ENCODE measurements around the gene SEMA6A. TPM values are rescaled to one million over a fixed set of nuclear protein-coding genes. Genes with fewer than 3 reads are reported as not detected.
A peak's percentile ranks its signal among the peaks of the same experiment; 100 is the strongest.

Gene SEMA6A
- total RNA-seq, 1 donor from 2014 or later = 7.9 TPM

DNA sequence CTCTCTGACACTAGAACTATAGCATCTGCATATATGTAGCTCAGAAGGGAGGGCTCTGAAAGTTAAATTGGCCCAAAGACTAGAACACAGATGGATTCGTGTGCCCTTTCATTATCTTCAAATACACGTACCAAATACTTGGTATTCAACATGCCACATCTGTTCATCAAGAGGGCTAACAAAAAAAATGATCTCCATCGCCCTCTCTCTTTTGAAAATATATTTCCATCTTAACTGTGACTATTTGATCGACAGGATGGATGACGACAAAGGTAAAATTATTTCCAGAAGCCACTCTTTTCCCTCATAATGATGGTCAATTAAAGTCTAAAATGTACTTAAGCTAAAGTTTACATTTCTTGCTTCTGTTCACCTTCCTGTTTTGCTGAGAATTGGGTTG lies 77.0 kb downstream of the SEMA6A start:
- no peak for DNase-seq (ENCODE audit: low spot score)

DNA sequence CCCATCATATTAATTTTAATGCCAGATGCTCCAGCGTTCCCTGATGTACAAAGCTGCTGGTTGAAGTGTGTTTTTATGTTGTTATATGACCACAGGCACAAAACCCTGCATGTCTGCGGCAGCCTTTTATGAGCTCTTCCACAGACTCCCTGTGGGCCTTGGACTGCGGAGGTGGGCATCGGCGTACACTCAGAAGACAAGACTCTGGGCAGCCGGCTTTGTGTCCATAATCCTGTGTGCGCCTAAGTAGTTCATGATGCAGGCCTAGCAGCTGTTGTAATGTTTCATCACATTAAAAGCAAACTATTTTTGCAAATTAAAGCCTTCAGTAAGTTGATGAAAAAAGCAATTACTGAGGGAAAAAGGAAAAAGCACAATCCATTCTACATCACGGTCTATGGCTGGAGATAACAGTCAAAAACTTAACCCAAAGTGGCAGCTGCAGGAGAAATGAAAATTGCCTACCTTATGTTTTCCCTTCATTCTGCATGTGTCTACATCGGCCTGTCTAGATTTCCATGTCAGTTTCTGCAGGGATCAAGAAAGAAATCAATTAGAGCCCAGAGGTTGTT lies 78.8 kb downstream of the SEMA6A start:
- DNase-seq (ENCODE audit: low spot score) = no peak
- no peak for ATAC-seq

More for the DNA sequence above, 77.0 kb downstream of the SEMA6A start:
- no peak for ATAC-seq

DNA sequence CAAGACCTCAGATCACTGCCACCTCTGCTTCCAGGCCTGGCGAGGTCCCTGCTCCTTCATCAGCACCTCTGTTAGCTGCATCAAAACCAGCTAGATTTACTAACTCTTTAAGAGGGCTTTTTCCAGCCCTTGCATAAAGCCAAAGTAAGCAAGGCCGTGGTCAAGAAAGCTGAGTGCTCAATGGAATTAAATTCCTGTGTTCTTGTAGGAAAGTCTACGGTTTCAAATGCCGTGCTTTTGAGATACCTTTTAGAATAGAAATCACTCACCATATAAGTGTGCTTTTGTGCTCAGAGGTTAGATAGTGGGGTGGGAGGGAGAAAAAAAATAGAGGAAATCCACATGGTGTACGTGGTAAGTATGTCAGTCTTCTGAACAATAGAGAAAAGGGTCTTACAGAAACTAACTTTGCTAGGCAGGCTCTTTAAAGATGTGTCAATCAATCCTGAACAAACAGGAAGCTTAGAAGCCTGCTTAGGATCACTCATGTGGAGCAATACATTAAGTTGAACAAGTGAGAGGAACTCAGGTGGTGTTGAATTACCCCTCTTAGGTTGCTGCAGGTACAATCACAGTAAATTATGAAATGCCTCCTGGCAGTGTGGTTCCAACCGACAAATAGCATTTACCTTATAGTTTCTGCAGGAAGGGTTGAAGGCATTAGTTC lies 79.7 kb downstream of the SEMA6A start:
- DNase-seq (ENCODE audit: low spot score) (no peak), ATAC-seq (no peak)

DNA sequence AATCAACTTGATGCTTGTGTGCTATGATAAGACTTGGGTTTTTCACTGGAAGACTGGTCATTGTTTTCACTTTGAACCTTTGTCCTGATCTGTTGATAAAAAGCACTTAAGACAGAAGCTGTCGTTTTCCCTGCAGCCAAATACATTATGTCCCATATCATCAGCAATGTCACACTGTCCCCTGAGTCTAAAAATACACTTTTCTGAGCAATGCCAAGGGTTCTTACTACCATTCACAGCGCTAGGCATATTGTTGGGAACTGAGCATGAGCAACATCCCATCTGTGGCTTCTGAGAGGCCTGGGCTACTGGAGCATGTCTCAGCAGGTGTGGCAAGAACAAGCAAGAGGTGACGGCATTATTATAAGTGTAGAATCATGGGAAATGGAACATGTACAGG lies 81.8 kb downstream of the SEMA6A start:
- no peak for DNase-seq (ENCODE audit: low spot score)
- ATAC-seq = no peak

DNA sequence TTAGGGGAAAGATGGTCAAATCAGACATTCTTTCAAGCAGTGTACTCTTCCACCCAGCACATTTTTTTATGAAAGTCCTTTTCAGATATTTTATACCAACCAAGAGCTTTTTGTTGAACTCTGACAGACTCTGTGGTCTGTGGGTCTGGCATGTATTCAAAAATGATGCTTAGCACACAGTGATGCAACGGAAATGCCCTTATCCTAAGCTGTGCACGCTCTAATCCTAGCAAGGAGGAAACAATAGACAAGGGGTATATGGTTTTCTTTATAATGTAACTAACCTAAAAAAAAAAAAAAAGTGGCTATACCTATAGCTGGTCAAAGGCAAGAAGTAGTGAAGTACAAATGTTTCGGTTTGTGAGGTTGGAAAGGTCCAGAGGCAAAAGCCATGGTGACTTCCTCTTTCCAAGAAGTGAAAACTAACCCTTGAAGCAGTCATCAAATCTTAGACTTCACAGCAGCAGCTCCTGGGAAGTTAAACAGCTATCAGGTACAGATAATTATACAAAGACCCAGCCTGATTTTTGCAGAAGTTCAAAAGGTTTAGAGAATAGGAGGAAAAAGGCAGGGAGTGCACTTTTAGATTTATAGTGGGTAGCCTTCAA lies 82.5 kb downstream of the SEMA6A start:
- DNase-seq (ENCODE audit: low spot score) (no peak), ATAC-seq (peak; percentile 44)

DNA sequence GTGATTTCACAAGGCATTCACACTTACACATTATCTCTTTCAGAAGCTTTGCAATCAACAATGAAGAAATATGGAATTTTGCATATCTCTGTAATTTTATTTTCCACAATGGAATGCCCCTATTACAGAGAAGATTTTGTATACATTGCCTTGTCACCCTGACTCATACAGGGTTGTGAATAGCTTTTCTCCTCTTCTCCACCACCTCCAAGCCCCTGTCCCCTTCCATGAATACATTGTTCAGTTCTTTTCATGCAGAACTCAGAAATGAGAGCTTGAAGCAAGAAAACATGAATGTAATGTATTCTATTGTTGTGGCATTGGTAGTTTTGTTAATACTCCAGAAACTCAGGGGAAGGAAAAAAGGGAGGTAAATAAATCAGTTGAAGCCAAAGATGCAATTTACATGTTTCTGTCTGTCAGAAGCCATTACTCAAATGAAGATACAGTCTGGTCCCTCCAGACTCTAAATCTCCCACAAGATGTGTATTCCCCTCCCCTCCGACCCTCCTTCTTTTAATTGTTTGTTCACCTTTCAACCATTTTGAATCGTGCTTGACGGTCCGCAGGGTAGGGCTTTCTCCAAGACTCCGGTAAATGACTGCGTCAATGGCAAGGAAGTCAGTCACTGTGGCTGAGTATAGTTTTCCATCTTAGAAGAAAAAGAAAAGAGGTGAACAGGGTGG lies 86.1 kb downstream of the SEMA6A start:
- DNase-seq (ENCODE audit: low spot score) (no peak), ATAC-seq (no peak)

DNA sequence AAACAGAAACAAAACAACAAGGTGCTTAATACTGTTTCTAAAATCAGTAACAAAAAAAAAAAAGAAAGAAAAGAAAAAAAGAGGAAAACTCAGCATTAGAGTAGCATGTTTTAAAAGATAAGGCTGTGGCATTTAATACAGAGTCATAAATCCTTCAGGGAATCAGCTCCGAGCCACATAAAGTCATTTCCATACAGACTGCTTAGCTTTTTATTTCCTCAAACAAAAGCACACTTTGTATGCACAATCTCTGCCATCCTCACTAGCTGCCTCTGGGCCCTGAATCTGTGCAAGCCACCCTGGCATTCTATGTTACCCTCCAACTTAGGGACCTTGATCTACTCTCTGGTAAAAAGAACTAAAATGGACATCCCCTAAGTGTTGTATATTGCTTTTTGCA lies 87.6 kb downstream of the SEMA6A start:
- ATAC-seq (no peak), DNase-seq (ENCODE audit: low spot score) (no peak)

DNA sequence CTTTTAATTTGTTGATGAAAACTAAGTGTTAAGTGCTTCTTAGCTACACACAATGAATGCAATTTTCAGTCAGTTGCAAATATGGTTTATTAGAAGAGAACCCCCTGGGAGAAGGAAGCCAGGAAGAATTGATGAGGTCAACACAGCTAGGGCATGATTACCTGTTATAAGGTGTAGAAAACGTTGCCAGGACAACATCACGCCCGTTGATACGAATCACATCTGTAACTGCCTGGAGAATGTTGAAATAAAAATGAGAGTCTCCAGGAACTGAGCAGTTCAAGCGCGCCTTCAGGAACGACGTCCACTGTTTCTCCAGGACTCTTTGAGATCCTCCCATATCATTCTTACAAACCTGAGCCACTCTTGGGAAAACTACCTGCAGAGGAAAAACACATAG lies 88.0 kb downstream of the SEMA6A start:
- DNase-seq (ENCODE audit: low spot score) = no peak
- no peak for ATAC-seq

DNA sequence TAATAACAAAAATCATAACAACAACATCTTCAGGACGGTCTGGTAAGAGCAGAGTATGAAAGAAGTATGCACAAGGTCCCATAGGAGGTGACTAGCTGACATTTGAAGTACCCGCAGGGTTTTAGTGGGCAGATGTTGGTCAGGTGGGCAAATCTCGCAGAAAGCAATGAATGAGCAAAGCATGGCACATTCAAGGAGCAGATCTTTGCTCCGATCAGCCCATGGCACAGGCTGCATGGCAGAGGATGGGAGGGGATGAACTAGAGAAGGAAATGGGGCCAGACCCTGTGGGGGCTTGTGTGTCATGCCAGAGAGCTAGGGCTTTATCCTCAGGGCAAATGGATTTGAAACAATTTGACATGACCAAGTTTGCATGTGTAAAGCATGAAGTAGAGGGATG lies 90.0 kb downstream of the SEMA6A start:
- DNase-seq (ENCODE audit: low spot score) = no peak

DNA sequence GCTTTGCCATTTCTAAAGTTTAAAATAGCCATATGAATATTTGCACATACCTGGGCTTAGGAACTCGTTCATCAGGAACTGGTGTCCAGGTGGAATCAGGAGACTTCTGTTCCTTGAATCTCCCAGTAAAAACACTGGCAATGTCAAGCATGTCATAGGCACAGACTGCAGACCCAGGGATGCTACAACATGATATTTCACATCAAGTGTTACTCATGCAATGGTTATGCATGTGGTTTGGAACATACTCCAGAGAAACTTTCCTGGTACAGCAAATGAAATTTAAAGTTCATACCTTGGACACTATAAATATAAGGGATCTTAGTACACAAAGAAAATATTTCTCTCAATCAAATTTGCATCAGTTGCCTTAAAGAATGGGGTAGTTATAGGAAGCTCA lies 92.2 kb downstream of the SEMA6A start:
- DNase-seq (ENCODE audit: low spot score) = no peak
- no peak for ATAC-seq

More for the DNA sequence above, 90.0 kb downstream of the SEMA6A start:
- ATAC-seq = no peak

DNA sequence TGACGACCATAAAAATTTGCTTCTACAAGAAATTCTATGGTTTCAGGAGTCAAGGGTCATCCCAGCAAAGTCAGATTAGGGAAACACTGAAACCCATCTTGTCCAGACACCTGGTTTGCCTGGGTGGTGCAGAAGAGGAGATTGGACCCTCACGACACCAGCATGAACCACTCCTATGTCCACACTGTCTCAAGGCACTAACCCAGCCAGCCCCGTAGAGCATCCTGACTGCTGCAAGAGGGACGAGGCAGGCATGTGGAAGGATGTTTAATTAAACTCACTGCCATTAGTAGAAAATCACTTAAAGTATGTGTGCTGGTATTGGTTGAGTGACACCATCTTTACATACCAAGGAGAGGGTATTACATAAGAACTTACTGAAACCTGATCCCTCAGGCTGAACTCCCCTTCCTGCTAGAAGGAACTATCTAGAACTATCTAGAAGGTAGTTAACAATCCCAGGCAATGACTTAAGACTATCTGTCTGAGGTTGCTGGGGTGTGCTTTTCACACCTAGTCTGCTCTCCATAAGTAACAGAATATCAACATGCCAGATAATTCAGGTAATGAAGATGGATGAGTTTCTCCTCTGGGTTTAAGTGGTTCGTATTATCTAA lies 93.6 kb downstream of the SEMA6A start:
- no peak for DNase-seq (ENCODE audit: low spot score)
- ATAC-seq = no peak

DNA sequence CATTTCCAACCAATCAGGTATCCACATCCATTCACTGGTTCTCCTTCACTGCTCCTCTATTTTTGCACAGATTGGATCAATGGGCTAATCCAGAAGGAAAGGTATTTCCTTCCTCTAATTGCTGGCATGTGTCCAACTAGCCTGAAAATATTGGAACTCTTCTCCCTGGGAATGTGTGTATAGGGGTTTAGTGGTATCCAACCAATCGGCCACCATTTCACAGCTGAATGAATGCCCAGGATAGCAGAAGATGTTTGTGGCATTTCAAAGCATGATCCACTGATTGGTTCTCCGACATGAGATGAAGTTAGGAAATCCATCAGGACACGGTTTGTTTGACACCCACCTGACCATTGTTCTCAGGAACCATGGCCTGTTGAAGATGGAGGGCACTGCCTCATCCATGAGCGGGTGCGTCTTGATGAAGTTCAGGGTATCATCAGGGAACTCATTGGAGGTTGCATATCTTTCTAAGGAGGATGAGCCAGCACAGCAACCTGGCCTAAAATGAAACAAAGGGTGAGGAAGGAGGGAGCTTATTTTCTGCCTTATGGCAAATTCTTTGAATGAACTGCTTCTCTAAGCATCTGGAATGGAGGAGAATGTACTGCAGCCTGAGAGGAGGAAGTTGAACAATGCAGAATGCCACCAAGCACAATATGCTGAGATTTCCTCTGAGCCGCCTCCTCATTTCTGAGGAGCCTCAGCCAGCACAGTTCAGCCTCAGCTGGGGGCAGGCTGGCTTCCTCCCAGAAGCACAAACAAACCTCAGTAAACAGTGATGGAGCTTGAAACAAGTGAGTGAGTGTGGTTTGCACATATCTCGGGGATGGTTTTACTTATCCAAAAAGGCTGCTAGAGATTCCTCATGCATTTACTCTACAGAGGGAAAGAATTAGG lies 94.6 kb downstream of the SEMA6A start:
- DNase-seq (ENCODE audit: low spot score) = no peak
- ATAC-seq = peak; percentile 63

DNA sequence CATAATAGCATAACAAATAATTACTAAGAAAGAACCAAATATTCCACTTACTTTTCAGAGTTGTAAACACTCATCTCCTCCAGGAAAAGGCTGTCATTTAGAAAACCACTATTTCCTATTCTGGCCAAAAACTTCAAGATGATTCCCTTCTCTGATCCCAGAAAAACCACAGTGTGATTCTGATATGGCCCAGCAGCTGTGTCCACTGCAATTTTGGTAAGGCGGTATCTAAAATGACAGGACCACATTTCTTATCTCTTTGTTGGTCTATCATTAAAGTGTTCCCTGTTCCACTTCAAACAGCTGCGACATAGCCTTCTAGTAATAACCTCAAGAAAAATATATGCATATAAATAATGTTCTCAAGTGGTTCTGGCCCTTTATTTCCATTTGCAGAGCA lies 96.1 kb downstream of the SEMA6A start:
- DNase-seq (ENCODE audit: low spot score) (no peak), ATAC-seq (no peak)

DNA sequence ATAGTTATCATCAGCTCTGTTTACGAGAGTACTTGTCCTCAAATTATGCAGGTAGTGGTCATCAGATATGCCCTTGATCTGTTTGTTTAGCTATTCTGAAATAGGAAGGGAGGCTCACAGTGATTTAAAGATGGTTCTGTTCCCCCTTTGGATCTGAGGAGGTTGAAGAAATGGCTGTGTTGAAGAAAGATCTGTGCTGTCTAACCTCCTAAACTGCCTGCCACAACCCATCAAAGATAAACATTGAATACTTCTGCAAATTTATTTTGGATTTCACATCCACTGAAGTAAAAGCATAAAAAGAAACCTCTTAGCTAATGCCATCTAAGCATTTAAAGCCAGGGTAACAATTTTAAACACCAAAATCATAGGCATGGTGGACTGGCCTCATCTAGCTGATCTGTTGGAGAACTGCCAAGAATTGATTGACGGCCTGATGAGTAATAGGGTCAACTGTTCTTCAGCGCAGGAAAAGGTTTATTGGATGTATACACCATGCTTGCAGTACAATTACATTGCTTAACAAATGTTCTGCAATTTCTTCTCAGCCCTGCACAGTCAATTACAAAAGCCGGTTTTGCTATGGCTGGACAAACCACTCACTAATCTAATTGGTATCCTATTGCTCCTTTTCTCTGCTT lies 97.6 kb downstream of the SEMA6A start:
- DNase-seq (ENCODE audit: low spot score) = no peak
- ATAC-seq = no peak

DNA sequence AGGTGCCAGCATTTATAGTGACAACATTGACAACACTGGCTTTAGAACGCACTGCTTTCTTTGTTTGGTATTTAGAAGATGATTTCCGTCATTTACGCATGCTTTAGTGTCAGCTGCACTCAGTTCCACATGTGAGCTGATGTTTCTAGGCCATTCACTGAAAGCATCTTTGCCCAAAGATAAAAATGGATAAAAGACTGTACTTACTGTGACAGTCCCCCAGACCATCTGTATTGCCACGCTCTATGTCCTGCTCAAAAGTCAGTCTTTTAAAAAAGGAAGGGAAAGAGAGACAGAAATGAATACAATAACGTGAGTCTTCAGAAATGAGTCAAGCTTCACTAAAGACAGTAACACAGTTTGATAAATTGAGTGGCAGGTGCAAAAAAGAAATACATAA lies 99.3 kb downstream of the SEMA6A start:
- no peak for DNase-seq (ENCODE audit: low spot score)
- ATAC-seq = no peak

DNA sequence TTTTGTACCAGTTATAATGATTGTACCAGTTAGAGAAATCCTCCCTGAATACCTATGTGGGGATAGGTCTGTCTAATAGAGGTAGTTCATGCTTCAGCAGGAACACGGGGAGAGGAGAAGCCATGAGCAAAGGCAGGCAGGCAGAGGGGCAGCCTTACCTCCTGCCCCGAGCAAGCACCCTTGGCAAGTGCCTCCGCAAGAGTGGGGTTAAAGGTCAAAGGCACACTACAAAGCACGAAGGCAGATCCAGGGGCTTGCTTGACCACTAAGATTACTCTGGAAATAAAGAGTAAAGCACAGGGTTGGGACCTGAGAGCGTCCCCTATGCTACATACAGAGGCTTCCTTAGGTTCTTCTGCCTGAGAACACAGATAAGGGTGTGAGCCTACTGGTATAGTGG lies 100.9 kb downstream of the SEMA6A start:
- DNase-seq (ENCODE audit: low spot score) (no peak), ATAC-seq (no peak)

DNA sequence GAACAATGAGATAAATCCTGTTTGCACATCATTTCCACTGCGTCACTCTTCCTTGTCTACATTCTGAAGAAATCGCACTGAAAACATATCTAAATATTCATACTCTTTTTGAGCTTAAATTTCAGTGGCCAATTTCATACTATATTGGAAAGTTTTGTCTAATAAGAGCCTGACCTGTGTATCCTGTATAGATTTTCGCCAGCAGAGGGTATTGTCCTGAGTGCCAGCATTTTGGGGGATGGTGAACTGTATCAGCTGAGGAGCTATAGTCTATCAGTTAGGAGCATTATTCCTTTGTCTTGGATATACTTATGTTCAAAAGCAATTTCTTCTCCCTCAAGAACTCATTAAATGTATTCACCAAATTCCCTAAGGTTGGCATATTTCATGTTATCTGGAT lies 102.3 kb downstream of the SEMA6A start:
- ATAC-seq (no peak), DNase-seq (ENCODE audit: low spot score) (no peak)

DNA sequence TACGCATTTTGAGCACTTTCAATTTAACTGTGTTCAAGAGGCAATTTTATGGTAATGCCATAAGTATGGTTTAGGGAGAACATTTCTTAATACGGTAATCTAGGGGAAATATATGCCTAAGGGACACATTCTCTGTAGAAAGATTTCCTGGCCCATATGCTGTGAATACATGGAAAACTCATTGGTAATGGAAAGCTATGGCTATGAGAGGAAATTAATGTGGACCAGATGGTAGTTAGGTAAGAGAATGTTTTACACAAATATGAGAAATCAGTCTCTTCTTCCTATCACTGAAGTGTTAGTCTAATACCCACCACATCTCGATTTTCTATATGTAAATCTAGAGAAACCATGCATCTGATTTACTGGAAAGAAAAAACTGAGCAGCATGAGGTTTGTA lies 105.0 kb downstream of the SEMA6A start:
- no peak for ATAC-seq
- no peak for DNase-seq (ENCODE audit: low spot score)

DNA sequence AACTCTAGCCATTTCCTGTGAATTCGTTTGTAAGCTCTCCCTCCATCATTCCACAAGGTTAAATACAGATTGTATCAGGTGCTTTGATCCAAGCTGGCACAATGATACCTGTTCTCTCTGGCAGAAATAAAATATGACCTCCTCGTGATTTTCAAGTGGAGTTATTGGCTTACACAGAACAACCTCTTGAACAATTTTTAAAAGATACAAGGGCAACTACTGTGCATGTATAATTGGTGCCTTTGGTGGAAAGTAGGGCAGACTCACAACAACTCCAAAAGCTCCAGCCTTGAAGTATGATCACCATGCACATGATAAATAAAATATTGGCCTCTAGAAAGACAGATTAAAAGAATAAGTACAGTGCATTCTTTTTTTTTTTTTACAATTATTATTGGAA lies 106.0 kb downstream of the SEMA6A start:
- no peak for DNase-seq (ENCODE audit: low spot score)
- no peak for ATAC-seq

DNA sequence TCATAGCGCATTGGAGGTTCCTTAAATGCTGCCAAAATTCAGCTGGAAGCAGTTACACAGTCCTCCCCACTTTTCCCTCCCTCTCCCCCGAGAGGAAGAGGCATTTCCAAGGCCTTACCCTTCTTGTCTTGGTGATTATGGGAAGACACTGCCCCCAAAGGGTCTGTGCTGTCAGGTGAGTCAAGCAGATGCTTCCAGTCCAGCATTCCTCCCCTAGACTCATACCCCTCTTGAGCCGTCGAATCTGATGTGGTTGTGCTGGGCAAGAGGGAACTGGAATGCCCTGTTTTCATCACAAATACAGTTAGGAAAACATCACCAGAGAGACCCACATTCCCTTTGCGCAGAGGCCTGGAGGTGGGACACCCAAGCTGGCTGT lies 107.2 kb downstream of the SEMA6A start:
- ATAC-seq (no peak), DNase-seq (ENCODE audit: low spot score) (no peak)

Measured in left lobe of liver (tissue), 2 donors.